Measurements from ENCODE around the gene AHRR. TPM values are rescaled to one million over a fixed set of nuclear protein-coding genes. Genes with fewer than 3 reads are reported as not detected.

AHRR gene
- total RNA-seq, 1 experiment from 2014 or later, result 2.2 TPM

GRCh38 chr5:407801-408268, 86.3 kb downstream of the AHRR start:
- no CpG with 5 or more reads among the region's 8 CpGs for WGBS (ENCODE audit: extremely low coverage, insufficient read length, low lambda C conversion rate)
- Histone ChIP-seq H3K56ac (ENCODE audit: insufficient read length, low read depth, low read length) (no peak overlapping the region), H3K79me1 (ENCODE audit: insufficient read depth, low read depth, low read length, poor library complexity, severe bottlenecking) (no peaks in the 10 kb centered on the region), H3K27me3 (ENCODE audit: insufficient read depth, low read length) (no peaks in the 10 kb centered on the region), H2BK15ac (ENCODE audit: low read depth, low read length) (no peak overlapping the region), H3K27ac (ENCODE audit: insufficient read length, low read depth, low read length) (no peak overlapping the region), H3K9me3 (ENCODE audit: control insufficient read depth, low read depth, low read length) (no peaks in the 10 kb centered on the region), H3K18ac (ENCODE audit: insufficient read length, low read depth, low read length) (no peak overlapping the region), H2BK5ac (ENCODE audit: insufficient read length, low read length) (no peak overlapping the region), H3K23me2 (ENCODE audit: insufficient read length, low read depth, low read length, poor library complexity, severe bottlenecking) (no peaks in the 10 kb centered on the region), H3K9ac (ENCODE audit: extremely low read depth, insufficient read length, low read length) (no peak overlapping the region), H2BK12ac (ENCODE audit: insufficient read length, low read depth, low read length) (no peak overlapping the region), H3K23ac (ENCODE audit: insufficient read length, low read depth, low read length) (no peak overlapping the region), H2AFZ (ENCODE audit: low read length) (no peak overlapping the region), H3K79me2 (ENCODE audit: insufficient read depth, low read length) (no peaks in the 10 kb centered on the region), H4K91ac (ENCODE audit: insufficient read length, low read depth, low read length) (no peak overlapping the region), H3K4me2 (ENCODE audit: insufficient read depth, insufficient read length, low read length) (no peak overlapping the region), H2BK20ac (ENCODE audit: low read depth, low read length, poor library complexity, severe bottlenecking) (no peak overlapping the region), H4K8ac (replicated peaks; ENCODE audit: insufficient read length, low read depth, low read length) (no peak overlapping the region), H3K4ac (ENCODE audit: low read depth, low read length) (no peak overlapping the region), H2BK120ac (ENCODE audit: low read depth, low read length, poor library complexity, severe bottlenecking) (no peak overlapping the region), H4K20me1 (ENCODE audit: control insufficient read depth, insufficient read depth, insufficient read length) (no peaks in the 10 kb centered on the region), H3K4me1 (ENCODE audit: insufficient read depth, low read length) (no peaks in the 10 kb centered on the region), H3K14ac (ENCODE audit: insufficient read depth, low read length) (no peak overlapping the region; the same call in 1 of the 2 replicates), H2AK5ac (ENCODE audit: insufficient read length, low read length) (no peak overlapping the region), H4K5ac (ENCODE audit: insufficient read length, low read depth, low read length) (no peak overlapping the region), H3T11ph (ENCODE audit: low read length) (no peak overlapping the region)
- Mint-ChIP-seq H3K27ac (no peak overlapping the region), H3K9me3 (peaks cover 0 to 2% of the 10 kb centered on the region in 2 experiments; a peak in 1 of 5 replicates), H3K27me3 (ENCODE audit: low read depth) (peaks cover 30% of the 10 kb centered on the region), H3K4me1 (peaks cover 3 to 11% of the 10 kb centered on the region in 2 experiments; a peak in 3 of 4 replicates), H3K4me3 (no peak overlapping the region), H3K36me3 (ENCODE audit: insufficient read depth in 1 of 3, low read depth in 3 of 3) (no peaks in the 10 kb centered on the region)
- no peak for TF ChIP-seq CTCF (conservative IDR thresholded peaks at IDR 0.05)
- no peak for DNase-seq
